KMS-11 (cell line): ENCODE measurements around the gene PGLYRP3.

Source experiments
- H2AFZ ChIP-seq: fragments of 200-600 bp; sonication (generic); 2 replicates; pipeline ENCODE4 v1.6.1; 2016; ENCODE audit warnings: antibody characterized with exemption, mixed run types, low read depth
- H3K27ac ChIP-seq: fragments of 200-600 bp; sonication (generic); 2 replicates; pipeline ENCODE4 v1.6.1; 2016; ENCODE audit warnings: mild to moderate bottlenecking, mixed run types
- H3K27me3 ChIP-seq: fragments of 200-600 bp; sonication (generic); 2 replicates; pipeline ENCODE4 v1.6.1; 2017; ENCODE audit warnings: mild to moderate bottlenecking, low read depth, mixed run types, moderate library complexity; ENCODE audit not compliant: insufficient read depth
- H3K36me3 ChIP-seq: fragments of 200-600 bp; sonication (generic); 2 replicates; pipeline ENCODE4 v1.6.1; 2017; ENCODE audit warnings: mild to moderate bottlenecking, mixed run types; ENCODE audit not compliant: insufficient read depth
- H3K4me1 ChIP-seq: fragments of 200-600 bp; sonication (generic); 2 replicates; pipeline ENCODE4 v1.6.1; 2016; ENCODE audit warnings: mild to moderate bottlenecking, low read depth, mixed run types; ENCODE audit not compliant: poor library complexity, severe bottlenecking
- H3K4me2 ChIP-seq: fragments of 200-600 bp; sonication (generic); 2 replicates; pipeline ENCODE4 v1.7.0; 2016; ENCODE audit warnings: mild to moderate bottlenecking, mixed run types
- H3K4me3 ChIP-seq: fragments of 200-600 bp; sonication (generic); IDR thresholded peaks from 2 replicates; pipeline ENCODE4 v1.6.1; 2017; ENCODE audit warnings: low read depth, low read length, mixed read lengths; ENCODE audit not compliant: insufficient read depth
- H3K79me2 ChIP-seq: fragments of 200-600 bp; sonication (generic); 2 replicates; pipeline ENCODE4 v1.6.1; 2016; ENCODE audit warnings: low read depth, mixed run types; ENCODE audit not compliant: insufficient read depth
- H3K9ac ChIP-seq: fragments of 200-600 bp; sonication (generic); 2 replicates; pipeline ENCODE4 v1.6.1; 2016; ENCODE audit warnings: mild to moderate bottlenecking, mixed run types
- H4K20me1 ChIP-seq: fragments of 200-600 bp; sonication (generic); 2 replicates; pipeline ENCODE4 v1.6.1; 2016; ENCODE audit warnings: mild to moderate bottlenecking, mixed run types; ENCODE audit not compliant: insufficient read depth
- CTCF ChIP-seq: fragments of 200-600 bp; sonication (generic); conservative IDR thresholded peaks from 2 replicates; pipeline ENCODE4 v1.6.1; 2017; ENCODE audit warnings: low read depth, mild to moderate bottlenecking, antibody characterized with exemption, low read length, moderate library complexity, mixed read lengths

Gene PGLYRP3

GRCh38 chr1:153277852-153278251 lies 34.9 kb downstream of the PGLYRP3 start:
- H3K4me1 ChIP-seq, result peaks cover 4% of the 10 kb centered on the region
- no peak overlapping the region for H3K4me2 ChIP-seq
- H3K27me3 ChIP-seq, result no peaks in the 10 kb centered on the region
- no peak overlapping the region for H3K4me3 ChIP-seq
- no peaks in the 10 kb centered on the region for H4K20me1 ChIP-seq
- no peak overlapping the region for H3K9ac ChIP-seq
- no peaks in the 10 kb centered on the region for H3K79me2 ChIP-seq
- H3K27ac ChIP-seq, result no peak overlapping the region
- H3K36me3 ChIP-seq, result no peaks in the 10 kb centered on the region
- peak; percentile 99 for TF ChIP-seq CTCF
- H2AFZ ChIP-seq, result no peak overlapping the region

DNA sequence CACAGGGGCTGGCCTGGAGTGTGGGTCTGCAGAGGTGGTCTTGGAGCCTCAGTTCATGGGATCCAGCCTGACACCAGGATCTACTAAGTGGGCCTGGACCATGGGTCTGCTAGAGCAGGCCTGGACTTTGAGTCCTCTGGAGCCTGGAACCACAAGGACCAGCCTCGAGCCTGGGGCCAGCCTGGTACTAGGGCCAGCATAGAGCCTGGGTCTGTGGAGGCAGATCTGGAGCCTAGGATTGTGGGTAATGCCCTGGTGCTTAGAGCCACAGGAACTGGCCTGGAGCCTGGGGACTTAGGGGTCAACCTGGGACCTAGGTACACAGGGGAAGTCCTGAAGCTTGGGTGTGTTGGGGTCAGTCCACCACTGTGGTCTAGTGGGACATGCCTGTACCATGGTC lies 40.6 kb downstream of the PGLYRP3 start:
- no peaks in the 10 kb centered on the region for H3K27me3 ChIP-seq

GRCh38 chr1:153271711-153272110 lies 41.0 kb downstream of the PGLYRP3 start:
- no peak overlapping the region for H2AFZ ChIP-seq
- no peaks in the 10 kb centered on the region for H4K20me1 ChIP-seq
- H3K4me1 ChIP-seq, result no peaks in the 10 kb centered on the region
- no peak overlapping the region for H3K27ac ChIP-seq
- H3K4me3 ChIP-seq, result no peak overlapping the region
- H3K36me3 ChIP-seq, result no peaks in the 10 kb centered on the region
- H3K9ac ChIP-seq, result no peak overlapping the region
- no peaks in the 10 kb centered on the region for H3K27me3 ChIP-seq
- H3K4me2 ChIP-seq, result no peak overlapping the region
- TF ChIP-seq CTCF, result no peak
- no peaks in the 10 kb centered on the region for H3K79me2 ChIP-seq

More for the DNA sequence above, 40.6 kb downstream of the PGLYRP3 start:
- TF ChIP-seq CTCF, result no peak
- H3K27ac ChIP-seq, result no peak overlapping the region
- H3K79me2 ChIP-seq, result no peaks in the 10 kb centered on the region
- no peak overlapping the region for H3K4me2 ChIP-seq
- H3K9ac ChIP-seq, result no peak overlapping the region
- H2AFZ ChIP-seq, result no peak overlapping the region
- H3K4me3 ChIP-seq, result no peak overlapping the region
- H3K36me3 ChIP-seq, result no peaks in the 10 kb centered on the region
- H4K20me1 ChIP-seq, result no peaks in the 10 kb centered on the region
- H3K4me1 ChIP-seq, result no peaks in the 10 kb centered on the region

GRCh38 chr1:153265457-153265856 lies 47.3 kb downstream of the PGLYRP3 start:
- no peak overlapping the region for H3K4me2 ChIP-seq
- H3K27me3 ChIP-seq, result peaks cover 10% of the 10 kb centered on the region; the same call in 1 of the 2 replicates
- no peak overlapping the region for H3K9ac ChIP-seq
- H3K27ac ChIP-seq, result no peak overlapping the region
- no peak overlapping the region for H3K4me3 ChIP-seq
- TF ChIP-seq CTCF, result peak; percentile 39; the same call in 1 of the 2 replicates
- no peaks in the 10 kb centered on the region for H4K20me1 ChIP-seq
- peaks cover 25% of the 10 kb centered on the region for H3K4me1 ChIP-seq
- H2AFZ ChIP-seq, result no peak overlapping the region
- H3K79me2 ChIP-seq, result no peaks in the 10 kb centered on the region
- H3K36me3 ChIP-seq, result no peaks in the 10 kb centered on the region
